Common myeloid progenitor, CD34-positive (primary cell): Measurements from ENCODE around the gene ADAM8.
"Not testable (repeated sequence)": the region's sequence is repeated elsewhere in the genome, so short reads cannot be mapped to it uniquely, and the experiment has no call there.

Experiments used
- CTCF ChIA-PET: fragments of 350-600 bp; sonication (Branson Sonifier 250); formaldehyde crosslinking; loops from one replicate; lab custom pipeline; 2021; ENCODE audit warnings: antibody characterized with exemption; lab: Charles Lee
- POLR2A ChIA-PET: fragments of 350-600 bp; sonication (Branson Sonifier 250); formaldehyde crosslinking; loops from one replicate; lab custom pipeline; 2021; ENCODE audit warnings: antibody characterized with exemption; lab: Charles Lee
- DNase-seq, 3 donors: peaks; one replicate each; pipeline versions ENCODE4 v3.0.0 to v3.0.0-alpha.2; 2013
- H3K27ac ChIP-seq, 2 experiments: 1 replicate in 1 of 2; 2 replicates in 1 of 2; pipeline ENCODE4 v1.7.0; 2013; ENCODE audit warnings: inconsistent platforms in 2 of 2, low read length in 2 of 2, mild to moderate bottlenecking in 2 of 2, low read depth in 1 of 2, moderate library complexity in 1 of 2; ENCODE audit not compliant: severe bottlenecking in 2 of 2, insufficient read depth in 1 of 2, poor library complexity in 1 of 2
- H3K27me3 ChIP-seq, 5 experiments: replicated peaks in 2 of 5; 1 replicate in 3 of 5; 2 replicates in 2 of 5; pipeline versions ENCODE4 v1.6.1 to v1.7.0; 2013; ENCODE audit warnings: low read length in 4 of 5, mild to moderate bottlenecking in 2 of 5, moderate library complexity in 2 of 5, inconsistent platforms in 1 of 5; ENCODE audit not compliant: insufficient read depth in 5 of 5, control insufficient read depth in 4 of 5
- H3K36me3 ChIP-seq, 4 experiments: 1 replicate in 2 of 4; 2 replicates in 2 of 4; pipeline versions ENCODE4 v1.6.1 to v1.7.0; 2013; ENCODE audit warnings: low read length in 3 of 4, control low read depth in 1 of 4, mild to moderate bottlenecking in 1 of 4; ENCODE audit not compliant: control insufficient read depth in 4 of 4, insufficient read depth in 4 of 4
- H3K4me1 ChIP-seq, 4 experiments: 1 replicate in 3 of 4; 2 replicates in 1 of 4; pipeline versions ENCODE4 v1.6.1 to v1.7.1; 2013; ENCODE audit warnings: low read length in 3 of 4, mild to moderate bottlenecking in 3 of 4, control low read depth in 1 of 4, inconsistent platforms in 1 of 4, moderate library complexity in 1 of 4; ENCODE audit not compliant: control insufficient read depth in 4 of 4, insufficient read depth in 4 of 4; ENCODE audit errors: control extremely low read depth in 1 of 4
- H3K4me3 ChIP-seq, 7 experiments: 1 replicate in 4 of 7; 2 replicates in 3 of 7; pipeline versions ENCODE4 v1.5.1 to v1.7.0; 2013; ENCODE audit warnings: mild to moderate bottlenecking in 7 of 7, low read length in 6 of 7, moderate library complexity in 6 of 7, inconsistent platforms in 2 of 7, low read depth in 2 of 7, control low read depth in 1 of 7; ENCODE audit not compliant: insufficient read depth in 4 of 7, control insufficient read depth in 1 of 7; ENCODE audit errors: extremely low read depth in 1 of 7
- H3K9me3 ChIP-seq, 5 experiments: 1 replicate in 4 of 5; 2 replicates in 1 of 5; pipeline versions ENCODE4 v1.6.1 to v1.7.1; 2013; ENCODE audit warnings: low read length in 4 of 5, mild to moderate bottlenecking in 2 of 5, inconsistent platforms in 1 of 5, low read depth in 1 of 5, moderate library complexity in 1 of 5; ENCODE audit not compliant: control insufficient read depth in 4 of 5, insufficient read depth in 2 of 5; ENCODE audit errors: control extremely low read depth in 1 of 5
- WGBS: methylation state at CpG from one replicate; pipeline ENCODE4 v1.1.5; 2013; ENCODE audit not compliant: insufficient coverage; 5-methylcytosine and 5-hydroxymethylcytosine counted together

ADAM8 gene

DNA sequence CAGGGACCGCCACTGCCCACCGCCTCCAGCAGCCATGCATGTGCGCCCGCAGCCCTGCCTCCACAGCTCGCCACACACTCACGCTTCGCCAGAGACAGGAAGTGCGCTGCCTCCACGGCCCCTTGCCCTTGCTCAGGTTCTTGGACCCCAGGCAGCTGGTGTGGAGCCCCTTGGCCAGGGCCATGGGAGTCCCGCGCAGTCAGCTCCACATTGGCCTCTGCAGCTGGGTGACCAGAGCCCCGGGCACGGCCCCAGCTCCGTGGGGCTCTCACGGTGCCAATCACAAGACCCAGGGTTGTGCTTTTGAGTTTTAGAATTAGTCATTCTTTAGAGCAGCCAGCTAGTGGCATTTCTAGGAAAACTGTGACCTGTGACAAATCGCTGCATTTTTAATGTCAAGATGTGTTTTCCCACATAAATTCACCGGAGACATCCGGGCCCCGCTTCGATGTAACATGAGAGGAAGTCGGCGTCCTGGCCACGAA lies 50.9 kb downstream of the ADAM8 start:
- peaks cover 0 to 76% (median 20%) of the 10 kb centered on the region in 5 experiments for H3K27me3 ChIP-seq

DNA sequence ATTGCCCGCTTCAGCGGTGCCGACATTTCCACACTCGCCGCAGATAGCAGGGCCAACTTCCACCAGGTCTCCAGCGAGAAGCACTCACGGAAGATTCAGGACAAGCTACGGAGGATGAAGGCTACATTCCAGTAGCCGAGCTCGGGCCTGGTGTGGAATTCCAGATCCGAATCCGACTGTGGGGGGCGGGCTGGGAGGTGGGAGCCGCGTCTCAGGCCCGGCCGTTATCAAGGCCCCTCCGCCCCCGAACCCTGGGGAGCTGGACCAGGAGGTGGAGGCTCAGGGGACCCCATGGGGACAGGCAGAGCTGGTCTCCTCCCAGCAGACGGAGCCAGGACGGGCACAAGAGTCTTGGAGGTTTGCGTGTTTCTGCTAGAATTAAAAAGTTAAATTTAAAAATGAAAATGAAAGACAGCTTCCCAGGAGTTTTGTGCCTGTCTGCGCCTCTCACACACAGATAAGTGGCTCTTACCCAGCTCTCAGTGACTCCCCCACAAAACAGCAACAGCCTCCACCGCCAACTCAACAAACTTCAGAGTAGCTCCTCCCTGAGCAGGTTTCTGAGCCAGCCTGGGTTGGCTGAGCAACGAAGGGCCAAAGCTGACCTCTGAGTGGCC lies 51.8 kb downstream of the ADAM8 start:
- H3K9me3 ChIP-seq = no peaks in the 10 kb centered on the region
- 90% methylated on average over 24 of the region's 25 CpGs for WGBS
- H3K27ac ChIP-seq = peak overlapping the region in 1 of 2 experiments; percentile 43
- H3K27me3 ChIP-seq = peaks cover 0 to 72% (median 21%) of the 10 kb centered on the region in 5 experiments
- no peak overlapping the region for H3K4me3 ChIP-seq
- POLR2A ChIA-PET = no interaction called here
- DNase-seq = no peak
- CTCF ChIA-PET = interaction anchor here (1.3 to 2.9 kb wide), 2 partner anchors 33 to 82 kb away, joined by 3 to 12 read pairs; no protein-coding TSS in a partner anchor
- H3K36me3 ChIP-seq = no peaks in the 10 kb centered on the region
- peaks cover 0 to 22% (median 8%) of the 10 kb centered on the region in 4 experiments for H3K4me1 ChIP-seq

More for the DNA sequence above, 50.9 kb downstream of the ADAM8 start:
- Histone ChIP-seq H3K27ac (no peak overlapping the region), H3K9me3 (no peaks in the 10 kb centered on the region), H3K36me3 (no peaks in the 10 kb centered on the region), H3K4me1 (peaks cover 0 to 28% (median 14%) of the 10 kb centered on the region in 4 experiments), H3K4me3 (no peak overlapping the region)
- WGBS = 63% methylated on average over 22 of the region's 23 CpGs
- ChIA-PET POLR2A (no interaction called here), CTCF (interaction anchor here (0.7 to 2.9 kb wide), 7 partner anchors 9 to 288 kb away, joined by 3 to 12 read pairs (median 4); no protein-coding TSS in a partner anchor)
- no peak for DNase-seq

DNA sequence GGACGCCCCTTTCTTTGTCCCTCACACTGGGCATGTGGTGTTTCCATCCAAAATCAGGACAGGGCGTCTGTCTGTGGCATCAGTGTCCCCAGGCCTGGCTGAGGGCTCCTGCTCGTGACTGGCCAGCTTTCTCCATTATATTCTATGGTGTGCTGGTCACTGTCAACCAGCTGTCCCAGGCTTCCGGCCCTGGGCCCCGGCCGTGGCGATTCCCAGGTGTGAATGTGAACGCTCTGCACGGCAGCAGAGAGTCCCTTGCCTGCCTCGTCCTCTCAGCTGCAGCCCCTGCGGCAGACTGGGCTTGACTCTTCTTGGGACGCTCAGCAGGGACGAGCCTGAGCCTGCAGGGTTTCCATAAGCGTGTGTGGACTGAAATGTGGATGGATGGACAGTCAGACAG lies 52.6 kb downstream of the ADAM8 start:
- Histone ChIP-seq H3K27ac (no peak overlapping the region), H3K36me3 (no peaks in the 10 kb centered on the region), H3K9me3 (no peaks in the 10 kb centered on the region), H3K4me1 (peaks cover 0 to 15% (median 6%) of the 10 kb centered on the region in 4 experiments), H3K27me3 (peaks cover 0 to 72% (median 20%) of the 10 kb centered on the region in 5 experiments), H3K4me3 (no peak overlapping the region)
- DNase-seq = no peak
- ChIA-PET CTCF (no interaction called here), POLR2A (no interaction called here)
- WGBS = 92% methylated on average over 12 of the region's 14 CpGs

DNA sequence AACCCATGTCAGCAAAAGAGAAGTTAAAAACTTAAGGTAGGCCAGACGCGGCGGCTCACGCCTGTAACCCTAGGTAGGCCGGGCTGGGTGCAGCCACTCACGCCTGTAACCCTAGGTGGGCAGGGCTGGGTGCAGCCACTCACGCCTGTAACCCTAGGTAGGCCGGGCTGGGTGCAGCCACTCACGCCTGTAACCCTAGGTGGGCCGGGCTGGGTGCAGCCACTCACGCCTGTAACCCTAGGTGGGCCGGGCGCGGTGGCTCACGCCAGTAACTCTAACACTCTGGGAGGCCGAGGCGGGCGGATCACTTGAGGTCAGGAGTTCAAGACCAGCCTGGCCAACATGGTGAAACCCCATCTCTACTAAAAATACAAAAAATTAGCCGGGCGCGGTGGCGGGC lies 54.9 kb downstream of the ADAM8 start:
- POLR2A ChIA-PET, CTCF ChIA-PET, H3K36me3 ChIP-seq, H3K4me3 ChIP-seq, DNase-seq, H3K27ac ChIP-seq, H3K9me3 ChIP-seq: not testable (repeated sequence)
- Histone ChIP-seq H3K27me3 (peaks cover 0 to 62% (median 11%) of the 10 kb centered on the region in 5 experiments), H3K4me1 (peaks cover 0 to 13% (median 6%) of the 10 kb centered on the region in 4 experiments)
- WGBS = 85% methylated on average over 11 of the region's 22 CpGs

DNA sequence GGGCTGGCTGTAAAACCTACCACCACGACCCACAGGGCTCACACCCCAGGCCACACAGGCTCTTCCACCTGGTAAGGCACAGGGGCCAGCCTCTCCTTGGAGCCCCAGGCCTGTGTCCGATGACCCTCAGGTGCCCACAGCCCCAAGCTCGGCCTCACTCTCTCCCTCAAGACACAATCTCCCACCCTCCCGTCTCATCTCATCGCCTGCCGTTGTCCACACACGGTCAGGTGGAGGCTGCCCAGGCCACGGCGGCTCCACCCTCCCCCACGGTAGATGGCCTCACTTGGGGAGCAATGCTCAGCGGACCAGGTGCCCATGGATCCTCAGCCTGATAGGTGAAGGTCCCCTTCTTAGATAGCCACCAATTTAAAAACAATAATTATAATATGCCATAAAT lies 55.3 kb downstream of the ADAM8 start:
- peaks cover 0 to 8% (median 5%) of the 10 kb centered on the region in 4 experiments for H3K4me1 ChIP-seq

DNA sequence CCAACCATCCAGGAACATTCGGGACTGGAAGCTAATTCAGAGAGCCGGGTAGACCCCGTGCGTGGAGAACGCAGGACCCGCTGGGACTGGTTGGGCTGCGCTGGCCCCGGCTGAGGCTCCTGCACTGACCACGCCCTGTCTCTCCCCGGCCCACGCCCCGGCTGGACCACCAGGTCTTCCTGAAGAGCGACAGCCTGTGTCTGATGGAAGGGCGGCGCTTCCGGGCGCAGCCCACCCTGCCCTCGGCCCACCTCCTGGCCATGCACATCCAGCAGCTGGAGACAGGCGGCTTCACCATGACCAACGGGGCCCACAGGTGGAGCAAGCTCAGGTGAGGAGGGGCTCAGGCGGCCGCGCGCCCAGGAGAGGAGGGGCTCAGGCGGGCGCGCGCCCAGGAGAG lies 56.9 kb downstream of the ADAM8 start:
- Histone ChIP-seq H3K36me3 (no peaks in the 10 kb centered on the region), H3K9me3 (no peaks in the 10 kb centered on the region), H3K27me3 (peaks cover 0 to 56% (median 10%) of the 10 kb centered on the region in 5 experiments), H3K4me3 (no peak overlapping the region), H3K4me1 (no peaks in the 10 kb centered on the region), H3K27ac (no peak overlapping the region)
- 18% methylated on average over 14 of the region's 28 CpGs for WGBS
- CTCF ChIA-PET = interaction anchor here (0.9 kb wide), 1 partner anchor 13 kb away, joined by 3 read pairs; no protein-coding TSS in a partner anchor
- no peak for DNase-seq
- POLR2A ChIA-PET = no interaction called here

More for the DNA sequence above, 55.3 kb downstream of the ADAM8 start:
- no peak for DNase-seq
- ChIA-PET POLR2A (no interaction called here), CTCF (no interaction called here)
- peaks cover 0 to 59% (median 10%) of the 10 kb centered on the region in 5 experiments for H3K27me3 ChIP-seq
- H3K36me3 ChIP-seq = no peaks in the 10 kb centered on the region
- H3K4me3 ChIP-seq = no peak overlapping the region
- no peaks in the 10 kb centered on the region for H3K9me3 ChIP-seq
- no peak overlapping the region for H3K27ac ChIP-seq
- 98% methylated on average over 9 of the region's 11 CpGs for WGBS

DNA sequence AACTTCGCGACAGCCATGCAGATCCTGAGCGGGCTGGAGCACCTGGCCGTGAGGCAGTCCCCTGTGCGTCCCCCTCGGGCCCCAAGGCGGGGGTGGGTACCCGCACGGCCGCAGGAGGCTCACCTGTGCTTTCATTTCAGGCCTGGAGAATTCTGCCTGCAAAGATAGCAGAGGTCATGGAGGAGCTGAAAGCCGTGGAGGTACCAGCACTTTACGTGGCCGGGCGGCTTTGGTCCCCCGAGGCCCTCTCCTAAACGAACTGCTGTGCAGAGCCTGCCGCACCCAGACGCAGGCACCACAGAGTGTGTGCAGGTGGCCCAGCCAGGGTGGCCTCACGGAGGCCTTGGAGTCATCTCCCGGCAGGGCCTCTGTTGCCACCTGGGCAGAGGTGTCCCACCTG lies 57.8 kb downstream of the ADAM8 start:
- POLR2A ChIA-PET = no interaction called here
- H3K9me3 ChIP-seq = no peaks in the 10 kb centered on the region
- no peak overlapping the region for H3K4me3 ChIP-seq
- 89% methylated on average over 20 of the region's 20 CpGs for WGBS
- peaks cover 0 to 47% (median 10%) of the 10 kb centered on the region in 5 experiments for H3K27me3 ChIP-seq
- CTCF ChIA-PET = no interaction called here
- DNase-seq = no peak
- H3K27ac ChIP-seq = no peak overlapping the region
- no peaks in the 10 kb centered on the region for H3K36me3 ChIP-seq
- H3K4me1 ChIP-seq = no peaks in the 10 kb centered on the region
